SK-N-SH treated with all-trans-retinoic acid at 6 μM for 48 hours (cell line): ENCODE measurements around the gene TSPAN9.

ENCODE experiments used
- ATAC-seq: fragments of 200-7000 bp; cut with Tn5 transposase; 3 replicates; pipeline ENCODE4 v1.9.1; 2020; ENCODE audit warnings: mild to moderate bottlenecking, moderate library complexity
- ARNTL ChIP-seq: fragments of 450-650 bp; formaldehyde crosslinking; IDR thresholded peaks from 2 replicates; pipeline ENCODE4 v1.5.0; 2020; ENCODE audit warnings: low read depth, mild to moderate bottlenecking, moderate library complexity, borderline replicate concordance
- BACH2 ChIP-seq: fragments of 250-450 bp; sonication (Bioruptor Pico); IDR thresholded peaks from 2 replicates; pipeline ENCODE4 v1.9.0; 2021; ENCODE audit warnings: mild to moderate bottlenecking, borderline replicate concordance
- CSDC2 ChIP-seq: fragments of 250-450 bp; sonication (Bioruptor Pico); IDR thresholded peaks from 2 replicates; pipeline ENCODE4 v1.5.0; 2020; ENCODE audit warnings: mild to moderate bottlenecking, moderate library complexity
- CSRNP3 ChIP-seq: fragments of 250-450 bp; sonication (Bioruptor Pico); IDR thresholded peaks from 2 replicates; pipeline ENCODE4 v1.5.1; 2021; ENCODE audit warnings: mild to moderate bottlenecking, moderate library complexity
- ESRRG ChIP-seq: fragments of 250-450 bp; sonication (Bioruptor Pico); IDR thresholded peaks from 2 replicates; pipeline ENCODE4 v1.6.1; 2021; ENCODE audit warnings: mild to moderate bottlenecking
- GLIS3 ChIP-seq: fragments of 250-450 bp; sonication (Bioruptor Pico); IDR thresholded peaks from 2 replicates; pipeline ENCODE4 v1.5.0; 2020; ENCODE audit warnings: mild to moderate bottlenecking, moderate library complexity
- ISL1 ChIP-seq: fragments of 250-450 bp; sonication (Bioruptor Pico); IDR thresholded peaks from 2 replicates; pipeline ENCODE4 v2.1.2; 2022; ENCODE audit warnings: mild to moderate bottlenecking, moderate library complexity
- OSR1 ChIP-seq: fragments of 250-450 bp; sonication (Bioruptor Pico); IDR thresholded peaks from 2 replicates; pipeline ENCODE4 v1.8.0; 2022; ENCODE audit warnings: moderate library complexity, mild to moderate bottlenecking, inconsistent platforms
- PATZ1 ChIP-seq: fragments of 250-450 bp; sonication (Bioruptor Pico); IDR thresholded peaks from 2 replicates; pipeline ENCODE4 v1.8.0; 2020; ENCODE audit warnings: mild to moderate bottlenecking, moderate library complexity, borderline replicate concordance
- POU6F1 ChIP-seq: fragments of 250-450 bp; sonication (Bioruptor Pico); IDR thresholded peaks from 2 replicates; pipeline ENCODE4 v1.8.0; 2021; ENCODE audit warnings: low read depth, mild to moderate bottlenecking, moderate library complexity, borderline replicate concordance
- PPARA ChIP-seq: fragments of 250-450 bp; sonication (Bioruptor Pico); IDR thresholded peaks from 2 replicates; pipeline ENCODE4 v1.5.0; 2020; ENCODE audit warnings: mild to moderate bottlenecking, borderline replicate concordance
- RARB ChIP-seq: fragments of 250-450 bp; sonication (Bioruptor Pico); IDR thresholded peaks from 2 replicates; pipeline ENCODE4 v1.8.0; 2021; ENCODE audit warnings: mild to moderate bottlenecking, moderate library complexity
- TOX ChIP-seq: fragments of 250-450 bp; sonication (Bioruptor Pico); IDR thresholded peaks from 2 replicates; pipeline ENCODE4 v1.8.0; 2021; ENCODE audit warnings: mild to moderate bottlenecking, moderate library complexity, borderline replicate concordance
- ZC3H10 ChIP-seq: fragments of 250-450 bp; sonication (Bioruptor Pico); IDR thresholded peaks from 2 replicates; pipeline ENCODE4 v1.5.1; 2021; ENCODE audit warnings: mild to moderate bottlenecking, moderate library complexity
- ZFP3 ChIP-seq: fragments of 250-450 bp; sonication (Bioruptor Pico); IDR thresholded peaks from 2 replicates; pipeline ENCODE4 v1.5.0; 2020; ENCODE audit warnings: mild to moderate bottlenecking, moderate library complexity
- ZFP30 ChIP-seq: fragments of 450-650 bp; formaldehyde crosslinking; IDR thresholded peaks from 2 replicates; pipeline ENCODE4 v1.5.0; 2022; ENCODE audit warnings: mild to moderate bottlenecking, moderate library complexity
- ZNF565 ChIP-seq: fragments of 450-650 bp; formaldehyde crosslinking; conservative IDR thresholded peaks from 2 replicates; pipeline ENCODE4 v1.5.0; 2020; ENCODE audit warnings: low read depth, mild to moderate bottlenecking, moderate library complexity
- ZNF70 ChIP-seq: fragments of 450-650 bp; formaldehyde crosslinking; IDR thresholded peaks from 2 replicates; pipeline ENCODE4 v1.5.0; 2020; ENCODE audit warnings: mild to moderate bottlenecking, moderate library complexity
- ZNF8 ChIP-seq: fragments of 450-650 bp; formaldehyde crosslinking; IDR thresholded peaks from 2 replicates; pipeline ENCODE4 v1.5.0; 2020; ENCODE audit warnings: mild to moderate bottlenecking, moderate library complexity
- TF ChIP-seq, protein P1 (sequence below): fragments of 250-450 bp; sonication (Bioruptor Pico); IDR thresholded peaks from 2 replicates; pipeline ENCODE4 v1.5.0; 2020; ENCODE audit warnings: mild to moderate bottlenecking, moderate library complexity

The TSPAN9 gene

DNA sequence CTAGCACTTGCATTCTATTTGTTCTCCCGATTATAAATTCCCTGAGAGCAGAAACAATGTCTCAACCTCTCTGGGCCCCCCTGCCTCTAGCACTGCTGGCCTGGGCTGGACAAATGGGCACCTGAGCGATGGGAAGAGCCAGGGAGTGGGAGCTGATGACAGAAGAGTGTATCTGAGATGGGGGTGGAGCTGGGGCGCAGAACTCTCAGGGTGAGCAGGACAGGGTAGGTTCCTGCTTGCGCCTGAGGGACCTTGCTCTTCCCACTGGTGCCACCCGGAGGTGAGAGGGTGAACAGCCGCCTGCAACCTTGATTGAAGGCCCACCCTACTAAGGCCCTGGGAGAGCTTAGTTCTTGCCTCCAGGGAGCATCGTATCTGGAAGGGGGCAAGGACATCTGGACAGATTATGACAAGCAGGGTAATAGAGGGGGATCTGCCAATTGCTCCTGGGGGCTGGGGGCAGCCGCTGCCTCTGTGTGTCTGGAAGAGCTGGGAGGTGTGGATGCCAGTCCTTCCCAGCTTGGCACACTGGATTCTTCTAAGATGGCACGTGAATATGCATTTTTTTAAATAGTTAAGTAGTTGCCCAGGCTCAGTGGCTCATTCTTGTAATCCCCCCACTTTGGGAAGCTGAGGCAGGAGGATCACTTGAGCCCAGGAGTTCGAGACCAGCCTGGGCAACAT is 43.0 kb upstream of the TSPAN9 start:
- TF ChIP-seq ZNF70 (CRISPR knock-in tag) = peak; percentile 30; the same call in 1 of the 2 replicates
- TF ChIP-seq, protein P1, sequence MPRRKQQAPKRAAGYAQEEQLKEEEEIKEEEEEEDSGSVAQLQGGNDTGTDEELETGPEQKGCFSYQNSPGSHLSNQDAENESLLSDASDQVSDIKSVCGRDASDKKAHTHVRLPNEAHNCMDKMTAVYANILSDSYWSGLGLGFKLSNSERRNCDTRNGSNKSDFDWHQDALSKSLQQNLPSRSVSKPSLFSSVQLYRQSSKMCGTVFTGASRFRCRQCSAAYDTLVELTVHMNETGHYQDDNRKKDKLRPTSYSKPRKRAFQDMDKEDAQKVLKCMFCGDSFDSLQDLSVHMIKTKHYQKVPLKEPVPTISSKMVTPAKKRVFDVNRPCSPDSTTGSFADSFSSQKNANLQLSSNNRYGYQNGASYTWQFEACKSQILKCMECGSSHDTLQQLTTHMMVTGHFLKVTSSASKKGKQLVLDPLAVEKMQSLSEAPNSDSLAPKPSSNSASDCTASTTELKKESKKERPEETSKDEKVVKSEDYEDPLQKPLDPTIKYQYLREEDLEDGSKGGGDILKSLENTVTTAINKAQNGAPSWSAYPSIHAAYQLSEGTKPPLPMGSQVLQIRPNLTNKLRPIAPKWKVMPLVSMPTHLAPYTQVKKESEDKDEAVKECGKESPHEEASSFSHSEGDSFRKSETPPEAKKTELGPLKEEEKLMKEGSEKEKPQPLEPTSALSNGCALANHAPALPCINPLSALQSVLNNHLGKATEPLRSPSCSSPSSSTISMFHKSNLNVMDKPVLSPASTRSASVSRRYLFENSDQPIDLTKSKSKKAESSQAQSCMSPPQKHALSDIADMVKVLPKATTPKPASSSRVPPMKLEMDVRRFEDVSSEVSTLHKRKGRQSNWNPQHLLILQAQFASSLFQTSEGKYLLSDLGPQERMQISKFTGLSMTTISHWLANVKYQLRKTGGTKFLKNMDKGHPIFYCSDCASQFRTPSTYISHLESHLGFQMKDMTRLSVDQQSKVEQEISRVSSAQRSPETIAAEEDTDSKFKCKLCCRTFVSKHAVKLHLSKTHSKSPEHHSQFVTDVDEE (CRISPR knock-in tag) = no peak
- ATAC-seq = peak; percentile 97

GRCh38 chr12:3035171-3035570 is 42.0 kb upstream of the TSPAN9 start:
- peak; percentile 15; the same call in 1 of the 3 replicates for ATAC-seq
- TF ChIP-seq GLIS3 (CRISPR knock-in tag) (no peak), ISL1 (CRISPR knock-in tag) (no peak), ZC3H10 (CRISPR knock-in tag) (no peak), PPARA (no peak), CSRNP3 (no peak), ZFP30 (CRISPR knock-in tag) (no peak), CSDC2 (no peak), TOX (CRISPR knock-in tag) (no peak), ZNF70 (CRISPR knock-in tag) (no peak), PATZ1 (CRISPR knock-in tag) (no peak), POU6F1 (CRISPR knock-in tag) (no peak), ZNF565 (CRISPR knock-in tag) (no peak), OSR1 (CRISPR knock-in tag) (no peak), ZFP3 (no peak), RARB (CRISPR knock-in tag) (no peak), ARNTL (CRISPR knock-in tag) (no peak), ZNF8 (no peak), BACH2 (CRISPR knock-in tag) (no peak), ESRRG (CRISPR knock-in tag) (no peak)
- TF ChIP-seq, protein P1 (CRISPR knock-in tag) = no peak
